T-helper 22 cell (primary cell): ENCODE results near the gene POGLUT2.
"Not testable (repeated sequence)": the region's sequence is repeated elsewhere in the genome, so short reads cannot be mapped to it uniquely, and the experiment has no call there.

Experiments
- DNase-seq: peaks from one replicate; pipeline ENCODE4 v3.0.0-alpha.2; 2020; ENCODE audit warnings: low read depth

Gene POGLUT2

GRCh38 chr13:102805680-102806079 lies 6.9 kb upstream of the POGLUT2 start:
- DNase-seq, result no peak

GRCh38 chr13:102800145-102801041 lies 1.6 kb upstream of the POGLUT2 start:
- peak; percentile 69 for DNase-seq

GRCh38 chr13:102799426-102800144 lies 809 bp upstream of the POGLUT2 start:
- DNase-seq, result no peak

- DNase-seq, result no peak
These were observed 5.0 kb downstream of the POGLUT2 start for GRCh38 chr13:102793611-102794355.

- DNase-seq, result no peak
These were observed 6.4 kb downstream of the POGLUT2 start for GRCh38 chr13:102792396-102792795.

- DNase-seq, result no peak
These were observed 10.1 kb downstream of the POGLUT2 start for GRCh38 chr13:102788683-102789082.

- DNase-seq, result no peak
These were observed 14.3 kb downstream of the POGLUT2 start for GRCh38 chr13:102784483-102784882.

GRCh38 chr13:102781591-102781990 lies 17.2 kb downstream of the POGLUT2 start:
- no peak for DNase-seq

GRCh38 chr13:102780656-102781055 lies 18.1 kb downstream of the POGLUT2 start:
- not testable (repeated sequence) for DNase-seq

GRCh38 chr13:102779436-102780159 lies 19.2 kb downstream of the POGLUT2 start:
- no peak for DNase-seq

GRCh38 chr13:102777736-102778135 lies 21.0 kb downstream of the POGLUT2 start:
- DNase-seq, result no peak

GRCh38 chr13:102776271-102776670 lies 22.5 kb downstream of the POGLUT2 start:
- DNase-seq, result no peak

GRCh38 chr13:102774591-102775520 lies 23.9 kb downstream of the POGLUT2 start:
- no peak for DNase-seq

GRCh38 chr13:102774214-102774568 lies 24.6 kb downstream of the POGLUT2 start:
- DNase-seq, result no peak

- peak; percentile 76 for DNase-seq
These were observed 25.1 kb downstream of the POGLUT2 start, which contains the start of gene TEX30 for GRCh38 chr13:102773441-102774213. Gene TEX30 (minus strand): TSS chr13:102773786. CDS start chr13:102770026, 3,760 bp downstream.

GRCh38 chr13:102772042-102772425 lies 26.7 kb downstream of the POGLUT2 start:
- no peak for DNase-seq

- no peak for DNase-seq
These were observed 27.3 kb downstream of the POGLUT2 start for GRCh38 chr13:102771298-102772041.

GRCh38 chr13:102770435-102770834 lies 28.3 kb downstream of the POGLUT2 start:
- DNase-seq, result no peak

GRCh38 chr13:102769679-102770078 lies 29.1 kb downstream of the POGLUT2 start:
- DNase-seq, result no peak
